Aorta (tissue), 5 donors: ENCODE measurements around the gene SMYD3. TPM values are rescaled to one million over a fixed set of nuclear protein-coding genes. Genes with fewer than 3 reads are reported as not detected.

Experiments
- ATAC-seq: fragments of 200-7000 bp; cut with Tn5 transposase; one replicate; pipeline ENCODE4 v1.9.1; 2022; ENCODE audit warnings: moderate library complexity; ENCODE audit not compliant: low FRiP score
- DNase-seq, 2 donors: peaks; one replicate each; pipeline ENCODE4 v3.0.0-alpha.2; 2020
- H3K27ac ChIP-seq, 2 donors: one replicate each; pipeline ENCODE4 v1.5.1; 2013; ENCODE audit warnings: low read length in 2 of 2, mild to moderate bottlenecking in 2 of 2, moderate library complexity in 2 of 2, control low read depth in 1 of 2, inconsistent platforms in 1 of 2, low read depth in 1 of 2
- H3K27me3 ChIP-seq, 2 donors: one replicate each; pipeline ENCODE4 v1.6.1; 2013; ENCODE audit warnings: control low read depth in 1 of 2, low read length in 1 of 2, mild to moderate bottlenecking in 1 of 2, moderate library complexity in 1 of 2; ENCODE audit not compliant: insufficient read depth in 2 of 2, control insufficient read depth in 1 of 2
- H3K36me3 ChIP-seq, 2 donors: one replicate each; pipeline ENCODE4 v1.6.1; 2013; ENCODE audit warnings: control low read depth in 1 of 2, low read length in 1 of 2, mild to moderate bottlenecking in 1 of 2; ENCODE audit not compliant: insufficient read depth in 2 of 2, control insufficient read depth in 1 of 2
- H3K4me1 ChIP-seq, 2 donors: one replicate each; pipeline ENCODE4 v1.6.1; 2013; ENCODE audit warnings: low read length in 2 of 2, control low read depth in 1 of 2, mild to moderate bottlenecking in 1 of 2, moderate library complexity in 1 of 2; ENCODE audit not compliant: insufficient read depth in 2 of 2, control insufficient read depth in 1 of 2
- H3K4me3 ChIP-seq, 2 donors: one replicate each; pipeline ENCODE4 v1.5.1; 2013; ENCODE audit warnings: low read length in 2 of 2, control low read depth in 1 of 2, mild to moderate bottlenecking in 1 of 2
- H3K9me3 ChIP-seq: one replicate; pipeline ENCODE4 v1.6.1; 2013; ENCODE audit warnings: mild to moderate bottlenecking, low read length; ENCODE audit not compliant: control insufficient read depth
- WGBS, 2 donors: extraction: QIAGEN DNeasy Blood & Tissue Kit; methylation state at CpG; one replicate each; pipeline ENCODE4 v1.1.7; 2013; 5-methylcytosine and 5-hydroxymethylcytosine counted together
- intact Hi-C, 2 donors: fragments of 100-400 bp; cut with DNase I; formaldehyde crosslinking; loops; one replicate each; pipeline versions ENCODE4 v1.14.2 to v1.15.0; 2022
- polyA plus RNA-seq, 2 donors: library from polyadenylated mRNA; stranded (reverse); fragments of 200-250 nt; gene quantifications; one replicate each; pipeline ENCODE4 v1.2.3, GENCODE V29; 2013
- total RNA-seq, 2 donors: library from RNA; stranded (reverse); fragmentation: NEBNext Ultra II Directional; extraction: Animal tissue kit (Norgen Biotek cat#: 25700); gene quantifications; one replicate each; pipeline ENCODE4 v1.2.1, GENCODE V29; 2021
- donor health status: healthy with polysubstance abuse.
- donor health status: Bipolar disorder and iron deficiency.
- donor health status: DM: no; HTN: no; CAD: no.
- donor health status: DM: no; HTN: no; CAD: no.
- donor health status: DM: yes; HTN: yes; CAD: no.

SMYD3 gene
- total and polyA plus RNA-seq, 4 donors = 6.0 to 29.1 (median 11.1) TPM

- no peak overlapping the region for H3K27ac ChIP-seq
- H3K9me3 ChIP-seq = no peaks in the 10 kb centered on the region
- no peaks in the 10 kb centered on the region for H3K36me3 ChIP-seq
- no peak overlapping the region for H3K4me3 ChIP-seq
- DNase-seq (no peak), ATAC-seq (no peak)
- H3K4me1 ChIP-seq = no peaks in the 10 kb centered on the region
- intact Hi-C loops = no loop called here
- WGBS, 2 donors = 92 to 96% methylated on average over 5 of the region's 5 CpGs
- H3K27me3 ChIP-seq = no peaks in the 10 kb centered on the region
Observed at GRCh38 chr1:246096356-246096755, 410.7 kb downstream of the SMYD3 start.

GRCh38 chr1:246095443-246095842 lies 411.6 kb downstream of the SMYD3 start:
- Histone ChIP-seq H3K9me3 (no peaks in the 10 kb centered on the region), H3K27ac (no peak overlapping the region), H3K4me1 (no peaks in the 10 kb centered on the region), H3K4me3 (no peak overlapping the region), H3K27me3 (no peaks in the 10 kb centered on the region), H3K36me3 (no peaks in the 10 kb centered on the region)
- DNase-seq = no peak
- 86 to 90% methylated on average over 6 of the region's 6 CpGs for WGBS, 2 donors
- intact Hi-C loops = no loop called here
- no peak for ATAC-seq

GRCh38 chr1:246093230-246093629 lies 413.8 kb downstream of the SMYD3 start:
- intact Hi-C loops = no loop called here
- 97 to 98% methylated on average over 4 of the region's 4 CpGs for WGBS, 2 donors
- Histone ChIP-seq H3K27ac (no peak overlapping the region), H3K27me3 (no peaks in the 10 kb centered on the region), H3K4me1 (peaks cover 0 to 2% of the 10 kb centered on the region in 2 donors), H3K36me3 (no peaks in the 10 kb centered on the region), H3K9me3 (no peaks in the 10 kb centered on the region), H3K4me3 (no peak overlapping the region)
- ATAC-seq = no peak
- DNase-seq = no peak

- intact Hi-C loops = no loop called here
- ATAC-seq (no peak), DNase-seq (no peak)
- H3K36me3 ChIP-seq = no peaks in the 10 kb centered on the region
- no peak overlapping the region for H3K4me3 ChIP-seq
- H3K27me3 ChIP-seq = no peaks in the 10 kb centered on the region
- H3K4me1 ChIP-seq = peaks cover 0 to 2% of the 10 kb centered on the region in 2 donors
- no peaks in the 10 kb centered on the region for H3K9me3 ChIP-seq
- H3K27ac ChIP-seq = no peak overlapping the region
- WGBS, 2 donors = 91 to 92% methylated on average over 4 of the region's 4 CpGs
Observed at GRCh38 chr1:246092136-246092535, 414.9 kb downstream of the SMYD3 start.

DNA sequence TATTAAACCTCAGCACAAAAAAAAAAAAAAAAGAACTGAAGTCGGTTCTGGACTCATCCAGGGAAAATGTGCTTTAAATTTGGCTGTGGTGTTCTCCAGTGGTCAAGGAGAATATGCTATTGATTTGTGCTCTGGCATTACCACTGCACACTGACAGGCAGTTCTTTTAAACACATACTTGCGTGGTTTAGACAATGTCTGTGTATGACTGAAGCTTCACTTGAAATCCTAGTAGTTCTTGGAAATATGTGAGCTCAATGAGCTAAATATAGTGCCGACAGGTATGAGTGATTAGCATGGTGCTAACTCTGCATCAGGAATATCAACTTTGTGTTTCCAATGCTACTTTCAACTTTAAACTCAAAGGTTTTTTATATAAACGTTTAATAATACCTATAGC lies 415.6 kb downstream of the SMYD3 start:
- DNase-seq = no peak
- WGBS, 2 donors = 70 to 76% methylated on average over 4 of the region's 4 CpGs
- no peak overlapping the region for H3K27ac ChIP-seq
- no peak overlapping the region for H3K4me3 ChIP-seq
- no peaks in the 10 kb centered on the region for H3K36me3 ChIP-seq
- ATAC-seq = no peak
- H3K9me3 ChIP-seq = no peaks in the 10 kb centered on the region
- H3K27me3 ChIP-seq = no peaks in the 10 kb centered on the region
- peaks cover 0 to 2% of the 10 kb centered on the region in 2 donors for H3K4me1 ChIP-seq
- intact Hi-C loops = no loop called here

GRCh38 chr1:246086191-246086590 lies 420.9 kb downstream of the SMYD3 start:
- no peaks in the 10 kb centered on the region for H3K36me3 ChIP-seq
- intact Hi-C loops = no loop called here
- H3K4me1 ChIP-seq = peaks cover 0 to 2% of the 10 kb centered on the region in 2 donors
- no peak overlapping the region for H3K4me3 ChIP-seq
- H3K27ac ChIP-seq = no peak overlapping the region
- no peaks in the 10 kb centered on the region for H3K27me3 ChIP-seq
- H3K9me3 ChIP-seq = no peaks in the 10 kb centered on the region
- no peak for ATAC-seq
- WGBS, 2 donors = 91 to 95% methylated on average over 5 of the region's 5 CpGs
- no peak for DNase-seq

GRCh38 chr1:246083416-246083815 lies 423.7 kb downstream of the SMYD3 start:
- intact Hi-C loops = no loop called here

GRCh38 chr1:246081856-246082668 lies 425.0 kb downstream of the SMYD3 start:
- ATAC-seq (no peak), DNase-seq (no peak)
- Histone ChIP-seq H3K9me3 (no peaks in the 10 kb centered on the region), H3K4me3 (no peak overlapping the region), H3K36me3 (no peaks in the 10 kb centered on the region), H3K27ac (no peak overlapping the region), H3K27me3 (no peaks in the 10 kb centered on the region), H3K4me1 (peaks cover 0 to 2% of the 10 kb centered on the region in 2 donors)
- intact Hi-C loops = no loop called here
- WGBS, 2 donors = 94 to 95% methylated on average over 13 of the region's 13 CpGs

More at GRCh38 chr1:246083416-246083815, 423.7 kb downstream of the SMYD3 start:
- DNase-seq = no peak
- H3K36me3 ChIP-seq = no peaks in the 10 kb centered on the region
- no peaks in the 10 kb centered on the region for H3K9me3 ChIP-seq
- no peak overlapping the region for H3K4me3 ChIP-seq
- WGBS, 2 donors = 88 to 94% methylated on average over 9 of the region's 9 CpGs
- ATAC-seq = no peak
- H3K27me3 ChIP-seq = no peaks in the 10 kb centered on the region
- H3K27ac ChIP-seq = no peak overlapping the region
- H3K4me1 ChIP-seq = peaks cover 0 to 2% of the 10 kb centered on the region in 2 donors

GRCh38 chr1:246081138-246081702 lies 425.9 kb downstream of the SMYD3 start:
- Histone ChIP-seq H3K4me1 (peaks cover 0 to 2% of the 10 kb centered on the region in 2 donors), H3K9me3 (no peaks in the 10 kb centered on the region), H3K4me3 (no peak overlapping the region), H3K27me3 (no peaks in the 10 kb centered on the region), H3K36me3 (no peaks in the 10 kb centered on the region), H3K27ac (no peak overlapping the region)
- no peak for DNase-seq
- 95 to 97% methylated on average over 4 of the region's 4 CpGs for WGBS, 2 donors
- intact Hi-C loops = no loop called here
- no peak for ATAC-seq
